K562 (cell line): Measurements from ENCODE around the gene MYOZ1. TPM values are rescaled to one million over a fixed set of nuclear protein-coding genes. Genes with fewer than 3 reads are reported as not detected.

Experiments used
- BACH1 ChIP-seq: fragments of 200-800 bp; sonication (Bioruptor generic); IDR thresholded peaks from 2 replicates; pipeline ENCODE4 v1.6.1; 2016; ENCODE audit warnings: missing genetic modification characterization, missing compliant biosample characterization
- BRD9 ChIP-seq: fragments of 450-650 bp; IDR thresholded peaks from 2 replicates; pipeline ENCODE4 v1.6.1; 2018; ENCODE audit warnings: low read depth; ENCODE audit not compliant: partially characterized antibody
- CEBPB ChIP-seq: fragments of 450-650 bp; IDR thresholded peaks from 2 replicates; pipeline ENCODE4 v1.6.1; 2016; ENCODE audit warnings: missing genetic modification characterization, missing compliant biosample characterization
- DMBX1 ChIP-seq: fragments of 250-450 bp; sonication (Bioruptor Pico); IDR thresholded peaks from 2 replicates; pipeline ENCODE4 v1.8.0; 2022; ENCODE audit warnings: inconsistent platforms, mild to moderate bottlenecking, moderate library complexity, borderline replicate concordance
- EHMT2 ChIP-seq: fragments of 450-650 bp; IDR thresholded peaks from 2 replicates; pipeline ENCODE4 v1.6.1; 2018; ENCODE audit warnings: antibody characterized with exemption
- FOSL1 ChIP-seq: fragments of 200-800 bp; sonication (Bioruptor generic); conservative IDR thresholded peaks from 2 replicates; pipeline ENCODE4 v1.6.1; 2016; ENCODE audit warnings: missing genetic modification characterization, missing compliant biosample characterization
- FOXK2 ChIP-seq, 2 experiments: fragments of 450-650 bp; IDR thresholded peaks in 1 of 2; conservative IDR thresholded peaks in 1 of 2; 2 replicates each; pipeline ENCODE4 v1.6.1; 2016; ENCODE audit warnings: low read depth in 2 of 2, mild to moderate bottlenecking in 1 of 2
- FOXM1 ChIP-seq, 2 experiments: fragments of 450-650 bp in 1 of 2; sonication (generic) in 1 of 2; formaldehyde crosslinking in 1 of 2; IDR thresholded peaks; 2 replicates each; pipeline versions ENCODE4 v1.6.1 to v1.9.0; 2017 to 2022; ENCODE audit warnings: low read depth in 2 of 2, mild to moderate bottlenecking in 2 of 2, missing genetic modification reagents in 1 of 2, moderate library complexity in 1 of 2
- JUND ChIP-seq, 2 experiments: IDR thresholded peaks; 2 replicates in 1 of 2; 3 replicates in 1 of 2; pipeline ENCODE4 v1.6.1; 2011; ENCODE audit warnings: borderline replicate concordance in 2 of 2, low read depth in 2 of 2, low read length in 2 of 2, improper control_type of control experiment in 1 of 2, missing biosample characterization in 1 of 2, missing genetic modification characterization in 1 of 2, missing genetic modification reagents in 1 of 2
- KAT2B ChIP-seq: IDR thresholded peaks from one replicate; pipeline ENCODE4 v1.6.1; 2012; ENCODE audit warnings: low read depth, mild to moderate bottlenecking, control low read depth, inconsistent platforms, low read length, moderate library complexity
- NBN ChIP-seq: fragments of 450-650 bp; IDR thresholded peaks from 2 replicates; pipeline ENCODE4 v1.6.1; 2016; ENCODE audit warnings: low read depth, mild to moderate bottlenecking
- POLR2AphosphoS2 ChIP-seq: IDR thresholded peaks from 2 replicates; pipeline ENCODE4 v1.6.1; 2012; ENCODE audit warnings: low read length, improper control_type of control experiment
- SMARCE1 ChIP-seq: fragments of 450-650 bp; IDR thresholded peaks from 2 replicates; pipeline ENCODE4 v1.7.1; 2016; ENCODE audit warnings: mild to moderate bottlenecking
- SRSF1 ChIP-seq: fragments of 200-400 bp; formaldehyde crosslinking; IDR thresholded peaks from 2 replicates; pipeline ENCODE4 v1.6.1; 2017; ENCODE audit warnings: mild to moderate bottlenecking, low read depth, low read length, moderate library complexity
- SRSF7 ChIP-seq: fragments of 200-400 bp; formaldehyde crosslinking; optimal IDR thresholded peaks from 2 replicates; pipeline ENCODE3; 2017; ENCODE audit warnings: mild to moderate bottlenecking, low read depth, low read length
- SUPT5H ChIP-seq: fragments of 450-650 bp; IDR thresholded peaks from 2 replicates; pipeline ENCODE4 v1.6.1; 2016
- TARDBP ChIP-seq: fragments of 450-650 bp; IDR thresholded peaks from 2 replicates; pipeline ENCODE4 v1.6.1; 2016
- ZC3H11A ChIP-seq: IDR thresholded peaks from 2 replicates; pipeline ENCODE4 v1.6.1; 2012; ENCODE audit warnings: low read depth, low read length, improper control_type of control experiment
- ZFP1 ChIP-seq: fragments of 450-650 bp; formaldehyde crosslinking; IDR thresholded peaks from 2 replicates; pipeline ENCODE4 v1.4.0; 2020; ENCODE audit warnings: mild to moderate bottlenecking, mixed read lengths
- ZNF224 ChIP-seq: sonication (generic); formaldehyde crosslinking; IDR thresholded peaks from 2 replicates; pipeline ENCODE4 v1.8.0; 2022; ENCODE audit warnings: mild to moderate bottlenecking, missing genetic modification reagents
- polyA plus RNA-seq, 8 experiments: library from polyadenylated mRNA; depleted of rRNA in 4 of 8; stranded (reverse) in 5 of 8; unstranded in 3 of 8; fragments of >200 nt; fragmentation: Nextera tagmentation in 2 of 8; fragmentation: Illumina TruSeq in 1 of 8; extraction: Ambion mirVana in 2 of 8; extraction: Trizol in 1 of 8; gene quantifications; 2 replicates each; pipeline versions ENCODE4 v1.2.1 to v1.2.3, GENCODE V29; 2011 to 2014; ENCODE audit warnings: inconsistent platforms in 1 of 8, missing spikeins in 1 of 8
- total RNA-seq, 7 experiments: library from RNA; depleted of rRNA in 6 of 7; stranded (reverse); fragments of >200 nt in 6 of 7; fragmentation: Illumina TruSeq in 2 of 7; extraction: Trizol in 2 of 7; gene quantifications; 2 replicates each; pipeline versions ENCODE4 v1.2.1 to v1.2.3, GENCODE V29; 2011 to 2021; ENCODE audit warnings: low replicate concordance in 1 of 7
- TF ChIP-seq, protein P1 (sequence below): fragments of 250-450 bp; sonication (Bioruptor Pico); IDR thresholded peaks from 2 replicates; pipeline ENCODE4 v1.8.0; 2021; ENCODE audit warnings: moderate library complexity, mild to moderate bottlenecking, inconsistent platforms
- TF ChIP-seq, protein P2 (sequence below): sonication (generic); formaldehyde crosslinking; IDR thresholded peaks from 2 replicates; pipeline ENCODE4 v1.8.1; 2023; ENCODE audit warnings: mild to moderate bottlenecking, missing genetic modification reagents, moderate library complexity
- TF ChIP-seq, protein P3 (sequence below): fragments of 450-650 bp; formaldehyde crosslinking; IDR thresholded peaks from 2 replicates; pipeline ENCODE4 v1.4.0; 2020; ENCODE audit warnings: mild to moderate bottlenecking
- TF ChIP-seq, protein P4 (sequence below): sonication (generic); formaldehyde crosslinking; IDR thresholded peaks from 2 replicates; pipeline ENCODE4 v1.8.0; 2022; ENCODE audit warnings: missing genetic modification reagents, mild to moderate bottlenecking, borderline replicate concordance

The MYOZ1 gene
- total and polyA plus RNA-seq, 9 of the 15 experiments (the other 6 are each of a cell fraction or from before 2014, with no cell fraction given): 0.03 to 0.18 (median 0.07) TPM; not detected in 5

DNA sequence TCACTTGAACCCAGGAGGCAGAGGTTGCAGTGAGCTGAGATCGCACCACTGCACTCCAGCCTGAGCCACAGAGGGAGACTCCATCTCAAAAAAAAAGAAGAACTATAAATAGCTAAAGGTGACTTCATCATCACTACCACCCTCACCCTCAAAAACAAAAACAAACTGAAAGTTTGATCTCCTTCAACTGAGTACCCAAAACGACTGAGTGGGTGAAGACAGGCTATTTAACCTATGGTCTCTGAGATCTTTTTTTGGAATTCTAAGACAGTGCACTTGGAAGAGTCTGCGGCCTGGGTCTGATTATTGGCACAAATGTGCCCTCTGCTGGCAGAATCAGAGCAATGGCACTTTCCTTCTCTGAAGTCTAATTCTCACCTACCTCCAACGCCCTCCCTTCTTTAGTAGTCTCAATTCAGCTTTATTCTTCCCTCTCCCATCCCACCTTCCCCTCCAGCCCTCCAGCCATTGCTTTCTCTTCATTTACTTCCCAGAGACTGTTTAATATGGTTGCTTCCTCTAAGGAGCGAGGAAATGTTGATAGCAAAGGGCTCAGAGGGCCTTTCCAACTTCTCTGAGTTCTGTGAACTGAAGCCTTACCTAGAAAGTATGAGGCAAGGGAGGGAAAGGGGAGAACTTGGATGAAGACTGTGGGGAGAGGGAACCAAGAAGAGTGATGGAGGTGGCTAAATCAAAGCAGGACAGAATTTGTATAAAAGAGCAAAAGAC is 2.9 kb upstream of the MYOZ1 start (continued):
- TF ChIP-seq KAT2B: no peak
- 0 out of 2 replicates have a peak, but pooled peaks have one; percentile 56 for TF ChIP-seq BACH1 (tag)
- TF ChIP-seq SUPT5H: no peak
- no peak for TF ChIP-seq TARDBP
- no peak for TF ChIP-seq POLR2AphosphoS2
- peak; percentile 33; the same call in 1 of the 2 replicates for TF ChIP-seq FOSL1
- 0 out of 2 replicates have a peak, but pooled peaks have one; percentile 7 for TF ChIP-seq ZFP1 (CRISPR knock-in tag)
- TF ChIP-seq, protein P1, sequence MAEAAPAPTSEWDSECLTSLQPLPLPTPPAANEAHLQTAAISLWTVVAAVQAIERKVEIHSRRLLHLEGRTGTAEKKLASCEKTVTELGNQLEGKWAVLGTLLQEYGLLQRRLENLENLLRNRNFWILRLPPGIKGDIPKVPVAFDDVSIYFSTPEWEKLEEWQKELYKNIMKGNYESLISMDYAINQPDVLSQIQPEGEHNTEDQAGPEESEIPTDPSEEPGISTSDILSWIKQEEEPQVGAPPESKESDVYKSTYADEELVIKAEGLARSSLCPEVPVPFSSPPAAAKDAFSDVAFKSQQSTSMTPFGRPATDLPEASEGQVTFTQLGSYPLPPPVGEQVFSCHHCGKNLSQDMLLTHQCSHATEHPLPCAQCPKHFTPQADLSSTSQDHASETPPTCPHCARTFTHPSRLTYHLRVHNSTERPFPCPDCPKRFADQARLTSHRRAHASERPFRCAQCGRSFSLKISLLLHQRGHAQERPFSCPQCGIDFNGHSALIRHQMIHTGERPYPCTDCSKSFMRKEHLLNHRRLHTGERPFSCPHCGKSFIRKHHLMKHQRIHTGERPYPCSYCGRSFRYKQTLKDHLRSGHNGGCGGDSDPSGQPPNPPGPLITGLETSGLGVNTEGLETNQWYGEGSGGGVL (CRISPR knock-in tag): no peak
- peak; percentile 20; the same call in 1 of the 2 replicates for TF ChIP-seq NBN
- TF ChIP-seq, protein P2, sequence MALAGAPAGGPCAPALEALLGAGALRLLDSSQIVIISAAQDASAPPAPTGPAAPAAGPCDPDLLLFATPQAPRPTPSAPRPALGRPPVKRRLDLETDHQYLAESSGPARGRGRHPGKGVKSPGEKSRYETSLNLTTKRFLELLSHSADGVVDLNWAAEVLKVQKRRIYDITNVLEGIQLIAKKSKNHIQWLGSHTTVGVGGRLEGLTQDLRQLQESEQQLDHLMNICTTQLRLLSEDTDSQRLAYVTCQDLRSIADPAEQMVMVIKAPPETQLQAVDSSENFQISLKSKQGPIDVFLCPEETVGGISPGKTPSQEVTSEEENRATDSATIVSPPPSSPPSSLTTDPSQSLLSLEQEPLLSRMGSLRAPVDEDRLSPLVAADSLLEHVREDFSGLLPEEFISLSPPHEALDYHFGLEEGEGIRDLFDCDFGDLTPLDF (CRISPR knock-in tag): no peak; the same call in 1 of the 2 replicates
- TF ChIP-seq, protein P3, sequence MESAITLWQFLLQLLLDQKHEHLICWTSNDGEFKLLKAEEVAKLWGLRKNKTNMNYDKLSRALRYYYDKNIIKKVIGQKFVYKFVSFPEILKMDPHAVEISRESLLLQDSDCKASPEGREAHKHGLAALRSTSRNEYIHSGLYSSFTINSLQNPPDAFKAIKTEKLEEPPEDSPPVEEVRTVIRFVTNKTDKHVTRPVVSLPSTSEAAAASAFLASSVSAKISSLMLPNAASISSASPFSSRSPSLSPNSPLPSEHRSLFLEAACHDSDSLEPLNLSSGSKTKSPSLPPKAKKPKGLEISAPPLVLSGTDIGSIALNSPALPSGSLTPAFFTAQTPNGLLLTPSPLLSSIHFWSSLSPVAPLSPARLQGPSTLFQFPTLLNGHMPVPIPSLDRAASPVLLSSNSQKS (CRISPR knock-in tag): no peak
- no peak for TF ChIP-seq ZNF224
- TF ChIP-seq CEBPB (tag): no peak
- no peak for TF ChIP-seq SRSF1
- no peak for TF ChIP-seq FOXM1 (IDR thresholded peaks at IDR 0.05; ENCODE audit: low read depth)
- TF ChIP-seq FOXM1 (CRISPR knock-in tag; IDR thresholded peaks at IDR 0.05; ENCODE audit: low read depth): 0 out of 2 replicates have a peak, but pooled peaks have one; percentile 51
- no peak for TF ChIP-seq SMARCE1
- peak in 1 of 2 experiments; percentile 69; a peak in 2 of 4 replicates for TF ChIP-seq FOXK2 (conservative IDR thresholded peaks at IDR 0.05 in 1 of 2, IDR thresholded peaks at IDR 0.05 in 1 of 2; ENCODE audit: low read depth in 2 of 2)
- TF ChIP-seq EHMT2: 0 out of 2 replicates have a peak, but pooled peaks have one; percentile 26
- TF ChIP-seq ZC3H11A: no peak
- TF ChIP-seq, protein P4, sequence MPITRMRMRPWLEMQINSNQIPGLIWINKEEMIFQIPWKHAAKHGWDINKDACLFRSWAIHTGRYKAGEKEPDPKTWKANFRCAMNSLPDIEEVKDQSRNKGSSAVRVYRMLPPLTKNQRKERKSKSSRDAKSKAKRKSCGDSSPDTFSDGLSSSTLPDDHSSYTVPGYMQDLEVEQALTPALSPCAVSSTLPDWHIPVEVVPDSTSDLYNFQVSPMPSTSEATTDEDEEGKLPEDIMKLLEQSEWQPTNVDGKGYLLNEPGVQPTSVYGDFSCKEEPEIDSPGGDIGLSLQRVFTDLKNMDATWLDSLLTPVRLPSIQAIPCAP (CRISPR knock-in tag): no peak
- peak; percentile 57 for TF ChIP-seq JUND (IDR thresholded peaks at IDR 0.05; ENCODE audit: borderline replicate concordance, low read depth, low read length)
- peak; percentile 68; the same call in 2 of the 3 replicates for TF ChIP-seq JUND (tag; IDR thresholded peaks at IDR 0.05; ENCODE audit: borderline replicate concordance, low read depth, low read length)
- TF ChIP-seq DMBX1 (CRISPR knock-in tag): no peak
- TF ChIP-seq SRSF7: no peak
- TF ChIP-seq BRD9: peak; percentile 81
